Glutamatergic neuron (in vitro differentiated cells): ENCODE results near the gene UBE2J2. TPM values are rescaled to one million over a fixed set of nuclear protein-coding genes. Genes with fewer than 3 reads are reported as not detected.
A peak's percentile ranks its signal among the peaks of the same experiment; 100 is the strongest.

ENCODE experiments used
- DNase-seq: peaks from one replicate; pipeline ENCODE4 v3.0.0; 2022
- H3K27ac Mint-ChIP-seq: one replicate; pipeline ENCODE4 v1.8.0; 2020; ENCODE audit warnings: mild to moderate bottlenecking, mixed read lengths, inconsistent platforms; ENCODE audit not compliant: unreplicated experiment
- H3K27me3 Mint-ChIP-seq: one replicate; pipeline ENCODE4 v1.8.0; 2020; ENCODE audit warnings: mild to moderate bottlenecking, moderate library complexity, mixed read lengths, inconsistent platforms; ENCODE audit not compliant: unreplicated experiment
- H3K36me3 Mint-ChIP-seq: one replicate; pipeline ENCODE4 v1.8.0; 2020; ENCODE audit warnings: mild to moderate bottlenecking, mixed read lengths, inconsistent platforms; ENCODE audit not compliant: unreplicated experiment
- H3K4me1 Mint-ChIP-seq: one replicate; pipeline ENCODE4 v1.8.0; 2020; ENCODE audit warnings: mild to moderate bottlenecking, low read depth, mixed read lengths, inconsistent platforms; ENCODE audit not compliant: unreplicated experiment
- H3K4me3 Mint-ChIP-seq: one replicate; pipeline ENCODE4 v1.8.0; 2020; ENCODE audit warnings: mild to moderate bottlenecking, mixed read lengths, inconsistent platforms; ENCODE audit not compliant: unreplicated experiment
- H3K9me3 Mint-ChIP-seq: one replicate; pipeline ENCODE4 v1.8.0; 2020; ENCODE audit warnings: mild to moderate bottlenecking, moderate library complexity, mixed read lengths, inconsistent platforms; ENCODE audit not compliant: unreplicated experiment
- total RNA-seq: library from RNA; stranded (reverse); fragmentation: NEBNext Ultra II Directional; extraction: Animal tissue kit (Norgen Biotek cat#: 25700); gene quantifications from one replicate; pipeline ENCODE4 v1.2.1, GENCODE V29; 2021; ENCODE audit not compliant: unreplicated experiment
- TF ChIP-seq, protein P1 (sequence below): fragments of 200-600 bp; sonication (generic); IDR thresholded peaks from one replicate; pipeline ENCODE4 v1.5.0; 2021; ENCODE audit not compliant: partially characterized antibody, unreplicated experiment

The UBE2J2 gene
- total RNA-seq, 1 donor from 2014 or later = 88.1 TPM

DNA sequence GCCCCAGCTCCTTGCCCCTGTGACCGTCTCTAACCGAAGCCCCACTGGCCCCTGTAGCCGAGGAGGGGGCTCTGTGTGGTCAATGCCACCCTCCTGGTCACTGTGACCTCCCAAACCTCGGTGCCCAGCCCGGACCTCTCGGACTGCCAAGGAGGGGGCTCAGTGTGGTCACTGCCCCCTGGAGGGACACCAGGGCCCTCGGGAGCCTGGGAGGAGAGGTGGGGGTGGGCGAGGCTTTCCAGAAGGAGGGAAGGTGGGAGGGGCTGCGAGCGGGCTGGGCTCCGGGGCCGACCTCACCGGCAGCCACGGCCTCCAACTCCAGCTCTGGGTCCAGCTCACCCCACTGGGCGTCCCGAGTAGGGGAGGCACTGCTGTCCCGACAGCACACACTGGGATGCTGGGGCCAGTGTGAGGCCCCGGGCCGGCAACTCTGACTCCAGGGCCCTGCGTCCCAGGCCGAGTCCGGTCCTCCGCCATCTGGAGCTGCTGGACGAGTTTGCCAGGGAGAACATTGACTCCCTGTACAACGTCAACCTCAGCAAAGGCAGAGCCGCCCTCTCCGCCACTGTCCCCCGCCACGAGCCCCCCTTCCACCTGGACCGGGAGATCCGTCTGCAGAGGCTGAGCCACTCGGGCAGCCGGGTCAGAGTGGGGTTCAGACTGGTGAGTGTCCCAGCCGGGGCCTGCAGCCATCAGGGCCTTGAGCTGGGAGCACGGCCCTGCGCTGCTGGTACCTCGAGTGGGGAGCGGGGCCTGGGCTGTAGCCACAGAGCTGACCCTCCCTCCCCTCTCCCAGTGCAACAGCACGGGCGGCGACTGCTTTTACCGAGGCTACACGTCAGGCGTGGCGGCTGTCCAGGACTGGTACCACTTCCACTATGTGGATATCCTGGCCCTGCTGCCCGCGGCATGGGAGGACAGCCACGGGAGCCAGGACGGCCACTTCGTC lies 12.9 kb upstream of the UBE2J2 start:
- Mint-ChIP-seq H3K27me3 (peaks cover 12% of the 10 kb centered on the region), H3K9me3 (peaks cover 6% of the 10 kb centered on the region), H3K4me1 (no peaks in the 10 kb centered on the region), H3K36me3 (no peaks in the 10 kb centered on the region), H3K4me3 (no peak overlapping the region), H3K27ac (no peak overlapping the region)
- TF ChIP-seq, protein P1, sequence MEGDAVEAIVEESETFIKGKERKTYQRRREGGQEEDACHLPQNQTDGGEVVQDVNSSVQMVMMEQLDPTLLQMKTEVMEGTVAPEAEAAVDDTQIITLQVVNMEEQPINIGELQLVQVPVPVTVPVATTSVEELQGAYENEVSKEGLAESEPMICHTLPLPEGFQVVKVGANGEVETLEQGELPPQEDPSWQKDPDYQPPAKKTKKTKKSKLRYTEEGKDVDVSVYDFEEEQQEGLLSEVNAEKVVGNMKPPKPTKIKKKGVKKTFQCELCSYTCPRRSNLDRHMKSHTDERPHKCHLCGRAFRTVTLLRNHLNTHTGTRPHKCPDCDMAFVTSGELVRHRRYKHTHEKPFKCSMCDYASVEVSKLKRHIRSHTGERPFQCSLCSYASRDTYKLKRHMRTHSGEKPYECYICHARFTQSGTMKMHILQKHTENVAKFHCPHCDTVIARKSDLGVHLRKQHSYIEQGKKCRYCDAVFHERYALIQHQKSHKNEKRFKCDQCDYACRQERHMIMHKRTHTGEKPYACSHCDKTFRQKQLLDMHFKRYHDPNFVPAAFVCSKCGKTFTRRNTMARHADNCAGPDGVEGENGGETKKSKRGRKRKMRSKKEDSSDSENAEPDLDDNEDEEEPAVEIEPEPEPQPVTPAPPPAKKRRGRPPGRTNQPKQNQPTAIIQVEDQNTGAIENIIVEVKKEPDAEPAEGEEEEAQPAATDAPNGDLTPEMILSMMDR = no peak
- DNase-seq = peak; percentile 22

GRCh38 chr1:1285611-1286311 lies 12.1 kb upstream of the UBE2J2 start:
- Mint-ChIP-seq H3K4me1 (no peaks in the 10 kb centered on the region), H3K36me3 (no peaks in the 10 kb centered on the region), H3K4me3 (no peak overlapping the region), H3K9me3 (peaks cover 4% of the 10 kb centered on the region), H3K27me3 (peaks cover 12% of the 10 kb centered on the region), H3K27ac (no peak overlapping the region)
- peak; percentile 34 for DNase-seq
- TF ChIP-seq, protein P1 = no peak

GRCh38 chr1:1285102-1285571 lies 11.5 kb upstream of the UBE2J2 start:
- peaks cover 8% of the 10 kb centered on the region for H3K27me3 Mint-ChIP-seq
- peaks cover 4% of the 10 kb centered on the region for H3K9me3 Mint-ChIP-seq
- H3K4me3 Mint-ChIP-seq = no peak overlapping the region
- TF ChIP-seq, protein P1 = no peak
- no peaks in the 10 kb centered on the region for H3K4me1 Mint-ChIP-seq
- H3K27ac Mint-ChIP-seq = no peak overlapping the region
- no peaks in the 10 kb centered on the region for H3K36me3 Mint-ChIP-seq
- DNase-seq = peak; percentile 19

DNA sequence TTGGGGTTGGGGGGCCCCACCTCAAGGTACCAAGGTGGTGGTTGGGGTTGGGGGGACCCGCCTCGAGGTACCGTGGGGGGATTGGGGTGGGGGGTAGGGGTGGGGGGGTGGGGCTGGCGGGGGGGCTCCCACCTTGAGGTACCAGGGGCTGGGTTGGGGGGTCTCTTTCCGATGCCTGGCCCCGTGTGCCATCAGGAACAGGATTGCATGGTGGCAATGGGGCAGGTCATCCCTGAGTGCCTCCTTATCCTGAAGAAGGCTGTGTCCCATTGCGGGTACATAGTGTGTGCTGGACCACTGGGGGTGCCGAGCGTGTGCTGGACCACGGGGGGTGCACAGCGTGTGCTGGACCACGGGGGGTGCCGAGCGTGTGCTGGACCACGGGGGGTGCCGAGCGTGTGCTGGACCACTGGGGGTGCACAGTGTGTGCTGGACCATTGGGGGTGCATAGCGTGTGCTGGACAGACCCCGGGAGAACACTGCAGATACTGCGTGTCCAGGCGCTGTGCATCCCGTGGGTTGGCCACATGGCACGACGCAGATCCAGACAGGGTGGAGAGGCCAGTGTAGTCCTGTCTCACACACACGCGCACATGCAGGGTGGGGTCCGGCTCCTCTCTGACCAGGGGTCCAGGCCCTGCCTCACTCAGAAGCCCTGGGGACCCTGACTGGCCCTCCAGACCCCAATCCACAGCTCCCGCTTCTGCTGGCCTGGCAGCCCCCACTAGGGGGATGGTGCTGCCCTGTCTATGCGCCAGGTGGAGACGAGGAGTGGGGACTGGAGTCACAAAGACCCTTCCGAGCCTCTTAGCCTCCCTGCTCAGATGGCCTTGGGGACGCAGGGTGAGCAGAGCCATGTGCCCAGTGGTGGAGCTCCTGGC lies 10.8 kb upstream of the UBE2J2 start:
- Mint-ChIP-seq H3K27ac (no peak overlapping the region), H3K4me1 (no peaks in the 10 kb centered on the region), H3K27me3 (peaks cover 7% of the 10 kb centered on the region), H3K4me3 (no peak overlapping the region), H3K9me3 (peaks cover 4% of the 10 kb centered on the region), H3K36me3 (no peaks in the 10 kb centered on the region)
- DNase-seq = peak; percentile 25
- TF ChIP-seq, protein P1 = no peak
